Stimulated activated CD4-positive, alpha-beta T cell treated with anti-CD3 and anti-CD28 coated beads, Interleukin-12 subunit alpha, Interleukin-12 subunit beta, amount 100 ng/mL, for 48 hours (primary cell): ENCODE measurements around the gene NFE2L2.
A peak's percentile ranks its signal among the peaks of the same experiment; 100 is the strongest.
"Not testable (repeated sequence)": the region's sequence is repeated elsewhere in the genome, so short reads cannot be mapped to it uniquely, and the experiment has no call there.

ENCODE experiments used
- DNase-seq, 3 donors: peaks; one replicate each; pipeline ENCODE4 v3.0.0-alpha.2; 2020; ENCODE audit warnings: low read depth in 2 of 3, low spot score in 1 of 3

The NFE2L2 gene

GRCh38 chr2:177281400-177282180 lies 17.1 kb upstream of the NFE2L2 start:
- no peak for DNase-seq

GRCh38 chr2:177279847-177280246 lies 15.3 kb upstream of the NFE2L2 start:
- no peak for DNase-seq

- no peak for DNase-seq
Measured at GRCh38 chr2:177275743-177276055, 11.2 kb upstream of the NFE2L2 start.

- DNase-seq, result no peak
Measured at GRCh38 chr2:177275040-177275742, 10.7 kb upstream of the NFE2L2 start.

- DNase-seq, result no peak
Measured at GRCh38 chr2:177273408-177273807, 8.9 kb upstream of the NFE2L2 start.

- no peak for DNase-seq
Measured at GRCh38 chr2:177272765-177273164, 8.2 kb upstream of the NFE2L2 start.

GRCh38 chr2:177271981-177272666 lies 7.6 kb upstream of the NFE2L2 start:
- no peak for DNase-seq

- no peak for DNase-seq
Measured at GRCh38 chr2:177270531-177270930, 6.0 kb upstream of the NFE2L2 start.

- no peak for DNase-seq
Measured at GRCh38 chr2:177268901-177269300, 4.4 kb upstream of the NFE2L2 start.

- no peak for DNase-seq
Measured at GRCh38 chr2:177268187-177268871, 3.8 kb upstream of the NFE2L2 start.

GRCh38 chr2:177266955-177267354 lies 2.4 kb upstream of the NFE2L2 start:
- not testable (repeated sequence) for DNase-seq

GRCh38 chr2:177265824-177266817 lies 1.6 kb upstream of the NFE2L2 start:
- DNase-seq, result no peak

GRCh38 chr2:177264209-177264692 lies 276 bp downstream of the NFE2L2 start:
- peak; percentile 14 to 32 (median 20) for DNase-seq

- DNase-seq, result peak; percentile 87 to 92 (median 88)
Measured at GRCh38 chr2:177263451-177264208, 897 bp downstream of the NFE2L2 start.

- no peak for DNase-seq
Measured at GRCh38 chr2:177262958-177263450, 1.5 kb downstream of the NFE2L2 start.

GRCh38 chr2:177262092-177262491 lies 2.4 kb downstream of the NFE2L2 start:
- DNase-seq, result no peak

GRCh38 chr2:177261116-177262060 lies 3.1 kb downstream of the NFE2L2 start:
- no peak for DNase-seq

- DNase-seq, result no peak
Measured at GRCh38 chr2:177260379-177260778, 4.1 kb downstream of the NFE2L2 start.
